Fibroblast of villous mesenchyme (primary cell): ENCODE results near the gene USP19. TPM values are rescaled to one million over a fixed set of nuclear protein-coding genes. Genes with fewer than 3 reads are reported as not detected.

Source experiments
- DNase-seq: peaks from one replicate; pipeline ENCODE4 v3.0.0-alpha.2; 2010; ENCODE audit warnings: low read depth
- H3K4me3 ChIP-seq: 2 replicates; pipeline ENCODE4 v1.5.1; 2011; ENCODE audit warnings: low read depth, mild to moderate bottlenecking, low read length
- CTCF ChIP-seq: IDR thresholded peaks from 2 replicates; pipeline ENCODE4 v1.5.1; 2012; ENCODE audit warnings: low read depth, mild to moderate bottlenecking, low read length; ENCODE audit not compliant: insufficient read depth
- total RNA-seq: library from RNA; depleted of rRNA; stranded (reverse); fragments of >200 nt; gene quantifications from 2 replicates; pipeline ENCODE4 v1.2.3, GENCODE V29; 2012

USP19 gene
- total RNA-seq, 1 donor: 36.3 TPM

GRCh38 chr3:49162751-49163419 lies 42.3 kb upstream of the USP19 start:
- no peak for DNase-seq
- H3K4me3 ChIP-seq: no peak overlapping the region

GRCh38 chr3:49161808-49162530 lies 41.3 kb upstream of the USP19 start:
- DNase-seq: no peak
- TF ChIP-seq CTCF: no peak
- no peak overlapping the region for H3K4me3 ChIP-seq

More at GRCh38 chr3:49162751-49163419, 42.3 kb upstream of the USP19 start:
- no peak for TF ChIP-seq CTCF

GRCh38 chr3:49161197-49161596 lies 40.6 kb upstream of the USP19 start:
- no peak for DNase-seq
- no peak for TF ChIP-seq CTCF
- H3K4me3 ChIP-seq: no peak overlapping the region

- DNase-seq: no peak
- TF ChIP-seq CTCF: no peak
- H3K4me3 ChIP-seq: no peak overlapping the region
Observed at GRCh38 chr3:49158792-49159191, 38.2 kb upstream of the USP19 start.

- H3K4me3 ChIP-seq: no peak overlapping the region
- DNase-seq: peak; percentile 16
- peak; percentile 35 for TF ChIP-seq CTCF
Observed at GRCh38 chr3:49158103-49158709, 37.6 kb upstream of the USP19 start.

GRCh38 chr3:49157289-49157688 lies 36.7 kb upstream of the USP19 start:
- no peak for TF ChIP-seq CTCF
- H3K4me3 ChIP-seq: no peak overlapping the region
- DNase-seq: no peak
